HUES48 (cell line): ENCODE measurements around the gene PTBP3.

Source experiments
- H3K27ac ChIP-seq: one replicate; pipeline ENCODE4 v1.7.0; 2013; ENCODE audit warnings: low read depth, low read length, inconsistent platforms
- H3K27me3 ChIP-seq: 2 replicates; pipeline ENCODE4 v1.6.1; 2013; ENCODE audit warnings: mild to moderate bottlenecking, low read length; ENCODE audit not compliant: control insufficient read depth, insufficient read depth
- H3K36me3 ChIP-seq: 2 replicates; pipeline ENCODE4 v1.6.1; 2013; ENCODE audit warnings: low read length; ENCODE audit not compliant: control insufficient read depth, insufficient read depth
- H3K4me1 ChIP-seq: 2 replicates; pipeline ENCODE4 v1.6.1; 2013; ENCODE audit warnings: mild to moderate bottlenecking, low read length; ENCODE audit not compliant: control insufficient read depth, insufficient read depth
- H3K4me3 ChIP-seq: 2 replicates; pipeline ENCODE4 v1.5.1; 2013; ENCODE audit warnings: mild to moderate bottlenecking, low read depth, low read length
- H3K9ac ChIP-seq: 2 replicates; pipeline ENCODE4 v1.6.1; 2013; ENCODE audit warnings: mild to moderate bottlenecking, low read depth, low read length, moderate library complexity
- H3K9me3 ChIP-seq: 2 replicates; pipeline ENCODE4 v1.6.1; 2013; ENCODE audit warnings: low read length; ENCODE audit not compliant: control insufficient read depth, insufficient read depth

PTBP3 gene

GRCh38 chr9:112332977-112333638, at the start of gene PTBP3:
TSS of gene PTBP3 (minus strand) at chr9:112333619. CDS start at chr9:112297865, 35,754 bp downstream.
- Histone ChIP-seq H3K27ac (peak within 1 kb of the TSS; percentile 91), H3K4me3 (peak within 1 kb of the TSS; percentile 98), H3K27me3 (no peaks in the 10 kb centered on the region), H3K9ac (peak within 1 kb of the TSS; percentile 89), H3K36me3 (no peaks in the 10 kb centered on the region), H3K4me1 (peaks cover 20% of the 10 kb centered on the region), H3K9me3 (no peaks in the 10 kb centered on the region)

GRCh38 chr9:112382501-112383364, 49.3 kb upstream of the PTBP3 start:
- Histone ChIP-seq H3K9me3 (no peaks in the 10 kb centered on the region), H3K9ac (no peak overlapping the region), H3K4me3 (no peak overlapping the region), H3K27ac (no peak overlapping the region), H3K4me1 (peaks cover 14% of the 10 kb centered on the region), H3K36me3 (0 out of 2 replicates have a peak, but pooled peaks cover 3% of the 10 kb centered on the region), H3K27me3 (no peaks in the 10 kb centered on the region)

GRCh38 chr9:112382066-112382465, 48.6 kb upstream of the PTBP3 start:
- Histone ChIP-seq H3K27me3 (no peaks in the 10 kb centered on the region), H3K36me3 (0 out of 2 replicates have a peak, but pooled peaks cover 3% of the 10 kb centered on the region), H3K27ac (no peak overlapping the region), H3K4me1 (peaks cover 19% of the 10 kb centered on the region), H3K4me3 (no peak overlapping the region), H3K9ac (no peak overlapping the region), H3K9me3 (no peaks in the 10 kb centered on the region)

- Histone ChIP-seq H3K27me3 (no peaks in the 10 kb centered on the region), H3K4me3 (peak overlapping the region; percentile 98), H3K4me1 (peaks cover 19% of the 10 kb centered on the region), H3K9me3 (no peaks in the 10 kb centered on the region), H3K27ac (no peak overlapping the region), H3K36me3 (0 out of 2 replicates have a peak, but pooled peaks cover 3% of the 10 kb centered on the region), H3K9ac (0 out of 2 replicates have a peak overlapping the region, but pooled peaks have one; percentile 84)
These were observed 47.4 kb upstream of the PTBP3 start for GRCh38 chr9:112380825-112381221.

GRCh38 chr9:112380102-112380824, 46.8 kb upstream of the PTBP3 start, which contains the start of gene HSDL2:
TSS of gene HSDL2 (plus strand) at chr9:112380108. CDS start at chr9:112380164, 56 bp downstream.
- Histone ChIP-seq H3K4me1 (peaks cover 19% of the 10 kb centered on the region), H3K4me3 (peak within 1 kb of the TSS; percentile 98), H3K9ac (peak within 1 kb of the TSS; percentile 84), H3K9me3 (no peaks in the 10 kb centered on the region), H3K27me3 (no peaks in the 10 kb centered on the region), H3K36me3 (0 out of 2 replicates have a peak, but pooled peaks cover 3% of the 10 kb centered on the region), H3K27ac (peak within 1 kb of the TSS; percentile 98)

GRCh38 chr9:112379177-112380101, 46.0 kb upstream of the PTBP3 start:
- H3K9me3 ChIP-seq = no peaks in the 10 kb centered on the region
- no peaks in the 10 kb centered on the region for H3K27me3 ChIP-seq
- H3K27ac ChIP-seq = peak overlapping the region; percentile 98
- peak overlapping the region; percentile 98 for H3K4me3 ChIP-seq
- peak overlapping the region; percentile 78 for H3K9ac ChIP-seq
- H3K4me1 ChIP-seq = peaks cover 19% of the 10 kb centered on the region
- H3K36me3 ChIP-seq = 0 out of 2 replicates have a peak, but pooled peaks cover under 1% of the 10 kb centered on the region

GRCh38 chr9:112378328-112379176, 45.1 kb upstream of the PTBP3 start:
- H3K27me3 ChIP-seq = no peaks in the 10 kb centered on the region
- peak overlapping the region; percentile 98 for H3K27ac ChIP-seq
- peaks cover 19% of the 10 kb centered on the region for H3K4me1 ChIP-seq

GRCh38 chr9:112377684-112378327, 44.4 kb upstream of the PTBP3 start:
- Histone ChIP-seq H3K4me1 (peaks cover 19% of the 10 kb centered on the region), H3K4me3 (peak overlapping the region; percentile 98), H3K27ac (no peak overlapping the region), H3K27me3 (no peaks in the 10 kb centered on the region), H3K9me3 (no peaks in the 10 kb centered on the region), H3K9ac (no peak overlapping the region), H3K36me3 (no peaks in the 10 kb centered on the region)

More at GRCh38 chr9:112378328-112379176, 45.1 kb upstream of the PTBP3 start:
- no peaks in the 10 kb centered on the region for H3K9me3 ChIP-seq
- peak overlapping the region; percentile 78 for H3K9ac ChIP-seq
- no peaks in the 10 kb centered on the region for H3K36me3 ChIP-seq
- peak overlapping the region; percentile 98 for H3K4me3 ChIP-seq

- no peak overlapping the region for H3K4me3 ChIP-seq
- H3K27ac ChIP-seq = no peak overlapping the region
- H3K9me3 ChIP-seq = no peaks in the 10 kb centered on the region
- no peak overlapping the region for H3K9ac ChIP-seq
- H3K4me1 ChIP-seq = peaks cover 19% of the 10 kb centered on the region
- no peaks in the 10 kb centered on the region for H3K27me3 ChIP-seq
- no peaks in the 10 kb centered on the region for H3K36me3 ChIP-seq
These were observed 43.7 kb upstream of the PTBP3 start for GRCh38 chr9:112377087-112377486.
